Neural progenitor cell (in vitro differentiated cells): ENCODE measurements around the gene NSD1.

Experiments
- EZH2 ChIP-seq: fragments of 200-600 bp; sonication (generic); IDR thresholded peaks from 2 replicates; pipeline ENCODE4 v1.6.1; 2017; ENCODE audit warnings: antibody characterized with exemption, mild to moderate bottlenecking, moderate library complexity
- EZH2phosphoT487 ChIP-seq: fragments of 200-600 bp; sonication (generic); IDR thresholded peaks from 2 replicates; pipeline ENCODE4 v1.6.1; 2017; ENCODE audit warnings: antibody characterized with exemption
- TF ChIP-seq, protein P1 (sequence below): fragments of 200-600 bp; sonication (generic); IDR thresholded peaks from 2 replicates; pipeline ENCODE4 v1.5.1; 2017; ENCODE audit warnings: antibody characterized with exemption, mild to moderate bottlenecking

DNA sequence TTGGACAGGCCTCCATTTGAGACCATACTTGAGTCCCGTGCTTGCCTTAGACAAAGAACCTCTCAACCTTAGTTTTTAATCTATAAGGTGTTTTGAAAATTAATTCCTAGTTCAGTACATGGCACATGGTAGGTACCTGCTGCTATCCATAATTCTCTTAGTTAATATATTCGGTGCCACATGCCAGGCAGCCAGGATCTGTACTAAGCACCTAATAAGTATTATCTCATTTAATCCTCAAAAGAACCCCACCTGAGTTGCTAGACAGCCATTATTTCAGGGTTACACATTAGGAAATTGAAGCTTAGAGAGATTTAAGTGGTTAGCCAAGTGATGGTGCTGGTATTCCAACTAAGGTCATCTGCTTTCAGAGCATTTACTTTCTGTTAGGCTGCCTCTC, 29.9 kb downstream of the NSD1 start:
- TF ChIP-seq, protein P1, sequence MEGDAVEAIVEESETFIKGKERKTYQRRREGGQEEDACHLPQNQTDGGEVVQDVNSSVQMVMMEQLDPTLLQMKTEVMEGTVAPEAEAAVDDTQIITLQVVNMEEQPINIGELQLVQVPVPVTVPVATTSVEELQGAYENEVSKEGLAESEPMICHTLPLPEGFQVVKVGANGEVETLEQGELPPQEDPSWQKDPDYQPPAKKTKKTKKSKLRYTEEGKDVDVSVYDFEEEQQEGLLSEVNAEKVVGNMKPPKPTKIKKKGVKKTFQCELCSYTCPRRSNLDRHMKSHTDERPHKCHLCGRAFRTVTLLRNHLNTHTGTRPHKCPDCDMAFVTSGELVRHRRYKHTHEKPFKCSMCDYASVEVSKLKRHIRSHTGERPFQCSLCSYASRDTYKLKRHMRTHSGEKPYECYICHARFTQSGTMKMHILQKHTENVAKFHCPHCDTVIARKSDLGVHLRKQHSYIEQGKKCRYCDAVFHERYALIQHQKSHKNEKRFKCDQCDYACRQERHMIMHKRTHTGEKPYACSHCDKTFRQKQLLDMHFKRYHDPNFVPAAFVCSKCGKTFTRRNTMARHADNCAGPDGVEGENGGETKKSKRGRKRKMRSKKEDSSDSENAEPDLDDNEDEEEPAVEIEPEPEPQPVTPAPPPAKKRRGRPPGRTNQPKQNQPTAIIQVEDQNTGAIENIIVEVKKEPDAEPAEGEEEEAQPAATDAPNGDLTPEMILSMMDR: no peak
- TF ChIP-seq EZH2phosphoT487: no peak
- TF ChIP-seq EZH2: no peak
